GM12878 (cell line): ENCODE data around the gene RNASEH2A. TPM values are rescaled to one million over a fixed set of nuclear protein-coding genes. Genes with fewer than 3 reads are reported as not detected.

Source experiments
- EZH2 ChIP-seq: IDR thresholded peaks from 2 replicates; pipeline ENCODE4 v1.6.1; 2012; ENCODE audit warnings: low read depth, mild to moderate bottlenecking, control low read depth, inconsistent platforms, low read length, borderline replicate concordance; ENCODE audit not compliant: control insufficient read depth
- FOS ChIP-seq: IDR thresholded peaks from 3 replicates; pipeline ENCODE4 v1.6.1; 2011; ENCODE audit warnings: borderline replicate concordance; ENCODE audit not compliant: insufficient read length; ENCODE audit errors: extremely low read depth
- JUND ChIP-seq: IDR thresholded peaks from 2 replicates; pipeline ENCODE4 v1.6.1; 2012; ENCODE audit warnings: low read depth, mild to moderate bottlenecking, low read length, improper control_type of control experiment, moderate library complexity
- KDM1A ChIP-seq: fragments of 200-600 bp; sonication (generic); IDR thresholded peaks from 2 replicates; pipeline ENCODE4 v1.6.1; 2016; ENCODE audit warnings: borderline replicate concordance
- LARP7 ChIP-seq: fragments of 450-650 bp; IDR thresholded peaks from 2 replicates; pipeline ENCODE4 v1.6.1; 2017; ENCODE audit warnings: mild to moderate bottlenecking
- MEF2A ChIP-seq: IDR thresholded peaks from 2 replicates; pipeline ENCODE4 v1.6.1; 2011; ENCODE audit warnings: low read depth, mild to moderate bottlenecking, low read length, moderate library complexity; ENCODE audit not compliant: insufficient read depth
- MEF2B ChIP-seq: fragments of 450-650 bp; IDR thresholded peaks from 2 replicates; pipeline ENCODE4 v1.6.1; 2018; ENCODE audit warnings: mild to moderate bottlenecking, moderate library complexity; ENCODE audit not compliant: partially characterized antibody, poor library complexity, severe bottlenecking
- NFXL1 ChIP-seq: fragments of 450-650 bp; IDR thresholded peaks from 2 replicates; pipeline ENCODE4 v1.6.1; 2017; ENCODE audit warnings: antibody characterized with exemption, mild to moderate bottlenecking, borderline replicate concordance
- NR2C2 ChIP-seq: IDR thresholded peaks from 2 replicates; pipeline ENCODE4 v1.6.1; 2011; ENCODE audit warnings: borderline replicate concordance, low read depth; ENCODE audit not compliant: control insufficient read depth, insufficient read length
- PKNOX1 ChIP-seq: fragments of 450-650 bp; IDR thresholded peaks from 2 replicates; pipeline ENCODE4 v1.6.1; 2016; ENCODE audit warnings: mild to moderate bottlenecking
- POLR2AphosphoS2 ChIP-seq: IDR thresholded peaks from 2 replicates; pipeline ENCODE4 v1.6.1; 2011; ENCODE audit warnings: low read depth, mild to moderate bottlenecking, low read length, improper control_type of control experiment, moderate library complexity
- RB1 ChIP-seq: fragments of 450-650 bp; formaldehyde crosslinking; IDR thresholded peaks from 2 replicates; pipeline ENCODE4 v1.6.1; 2017; ENCODE audit warnings: mild to moderate bottlenecking, borderline replicate concordance
- RBBP5 ChIP-seq: fragments of 200-600 bp; sonication (generic); conservative IDR thresholded peaks from 2 replicates; pipeline ENCODE4 v1.6.1; 2016
- SMAD1 ChIP-seq: fragments of 450-650 bp; IDR thresholded peaks from 2 replicates; pipeline ENCODE4 v1.6.1; 2018; ENCODE audit warnings: mild to moderate bottlenecking, low read depth; ENCODE audit not compliant: partially characterized antibody
- SREBF1 ChIP-seq: IDR thresholded peaks from 2 replicates; pipeline ENCODE4 v1.6.1; 2012; ENCODE audit warnings: mild to moderate bottlenecking, low read length
- STAT1 ChIP-seq: fragments of 450-650 bp; conservative IDR thresholded peaks from 2 replicates; pipeline ENCODE4 v1.6.1; 2014; ENCODE audit warnings: antibody characterized with exemption, mild to moderate bottlenecking
- ZBTB11 ChIP-seq: fragments of 450-650 bp; formaldehyde crosslinking; IDR thresholded peaks from 2 replicates; pipeline ENCODE4 v1.5.0; 2022; ENCODE audit warnings: mild to moderate bottlenecking, missing genetic modification characterization
- ZNF622 ChIP-seq: fragments of 450-650 bp; IDR thresholded peaks from 2 replicates; pipeline ENCODE4 v1.6.1; 2017; ENCODE audit warnings: mild to moderate bottlenecking, inconsistent platforms
- ZZZ3 ChIP-seq: IDR thresholded peaks from 2 replicates; pipeline ENCODE4 v1.6.1; 2011; ENCODE audit warnings: low read depth; ENCODE audit not compliant: control insufficient read depth, insufficient read length
- polyA plus RNA-seq, 11 experiments: library from polyadenylated mRNA; depleted of rRNA in 4 of 11; unstranded in 6 of 11; stranded (reverse) in 5 of 11; fragments of >200 nt; fragmentation: Nextera tagmentation in 4 of 11; fragmentation: Illumina TruSeq in 1 of 11; extraction: Ambion mirVana in 4 of 11; extraction: Trizol in 1 of 11; gene quantifications; 1 replicate in 1 of 11; 2 replicates in 10 of 11; pipeline versions ENCODE4 v1.2.1 to v1.2.3, GENCODE V29; 2011 to 2016; ENCODE audit warnings: inconsistent platforms in 2 of 11, missing spikeins in 2 of 11, low read depth in 1 of 11
- total RNA-seq, 4 experiments: library from RNA; depleted of rRNA in 3 of 4; stranded (reverse); fragments of >200 nt in 3 of 4; fragmentation: Illumina TruSeq in 1 of 4; extraction: Trizol in 1 of 4; gene quantifications; 2 replicates each; pipeline versions ENCODE4 v1.2.1 to v1.2.3, GENCODE V29; 2013 to 2021
- TF ChIP-seq, protein P1 (sequence below): fragments of 450-650 bp; IDR thresholded peaks from 2 replicates; pipeline ENCODE4 v1.6.1; 2016; ENCODE audit warnings: mild to moderate bottlenecking, moderate library complexity, borderline replicate concordance

RNASEH2A gene
- total and polyA plus RNA-seq, 10 of the 15 experiments (the other 5 are each of a cell fraction or from before 2014, with no cell fraction given): 17.4 to 103 (median 40.4) TPM

DNA sequence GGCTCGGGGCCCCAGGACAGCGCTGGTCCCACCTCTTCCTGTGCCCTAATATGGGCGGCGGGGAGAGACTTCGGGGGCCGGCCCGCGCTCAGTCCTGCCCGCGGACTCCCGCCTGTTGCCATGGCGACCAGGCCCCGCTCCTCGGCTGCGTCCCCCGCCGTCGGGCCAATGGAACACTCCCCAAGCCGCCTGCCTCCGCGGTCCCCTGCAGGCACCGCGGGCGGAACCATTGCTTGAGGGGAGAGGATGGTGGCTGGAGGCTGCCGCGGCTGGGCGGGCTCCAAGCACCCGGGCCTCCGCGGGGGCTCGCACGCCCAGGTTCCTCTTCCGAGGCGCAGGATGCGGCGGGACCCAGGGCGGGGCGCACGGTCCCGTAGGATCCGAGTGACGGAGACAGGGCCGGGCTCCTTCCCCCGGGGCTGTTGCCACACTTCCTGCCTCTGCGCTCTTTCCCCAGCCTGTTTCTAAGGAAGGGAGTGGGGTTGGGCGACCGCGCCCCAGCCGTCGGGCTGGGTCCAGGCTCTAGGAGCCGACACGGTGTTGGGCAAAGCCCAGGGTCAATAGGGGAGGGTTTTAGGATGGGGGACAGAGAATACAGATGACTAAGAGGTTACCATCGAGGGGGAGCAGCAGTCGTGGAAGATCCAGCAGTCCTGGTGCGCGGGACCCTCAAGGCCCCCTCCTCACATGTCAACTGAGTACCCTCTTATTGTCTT, 16.3 kb upstream of the RNASEH2A start (continued):
- TF ChIP-seq RBBP5 (no peak), ZZZ3 (no peak), LARP7 (no peak; the same call in none of the 2 replicates), STAT1 (peak; percentile 88; the same call in 1 of the 2 replicates), ZBTB11 (CRISPR knock-in tag) (no peak), POLR2AphosphoS2 (no peak; the same call in 1 of the 2 replicates), NFXL1 (no peak), EZH2 (no peak), SMAD1 (peak; percentile 69), SREBF1 (peak; percentile 96), RB1 (peak; percentile 94), MEF2B (peak; percentile 77), FOS (no peak), MEF2A (no peak), ZNF622 (no peak), NR2C2 (no peak), JUND (peak; percentile 99), PKNOX1 (peak; percentile 52; the same call in 1 of the 2 replicates), KDM1A (no peak)
- TF ChIP-seq, protein P1, sequence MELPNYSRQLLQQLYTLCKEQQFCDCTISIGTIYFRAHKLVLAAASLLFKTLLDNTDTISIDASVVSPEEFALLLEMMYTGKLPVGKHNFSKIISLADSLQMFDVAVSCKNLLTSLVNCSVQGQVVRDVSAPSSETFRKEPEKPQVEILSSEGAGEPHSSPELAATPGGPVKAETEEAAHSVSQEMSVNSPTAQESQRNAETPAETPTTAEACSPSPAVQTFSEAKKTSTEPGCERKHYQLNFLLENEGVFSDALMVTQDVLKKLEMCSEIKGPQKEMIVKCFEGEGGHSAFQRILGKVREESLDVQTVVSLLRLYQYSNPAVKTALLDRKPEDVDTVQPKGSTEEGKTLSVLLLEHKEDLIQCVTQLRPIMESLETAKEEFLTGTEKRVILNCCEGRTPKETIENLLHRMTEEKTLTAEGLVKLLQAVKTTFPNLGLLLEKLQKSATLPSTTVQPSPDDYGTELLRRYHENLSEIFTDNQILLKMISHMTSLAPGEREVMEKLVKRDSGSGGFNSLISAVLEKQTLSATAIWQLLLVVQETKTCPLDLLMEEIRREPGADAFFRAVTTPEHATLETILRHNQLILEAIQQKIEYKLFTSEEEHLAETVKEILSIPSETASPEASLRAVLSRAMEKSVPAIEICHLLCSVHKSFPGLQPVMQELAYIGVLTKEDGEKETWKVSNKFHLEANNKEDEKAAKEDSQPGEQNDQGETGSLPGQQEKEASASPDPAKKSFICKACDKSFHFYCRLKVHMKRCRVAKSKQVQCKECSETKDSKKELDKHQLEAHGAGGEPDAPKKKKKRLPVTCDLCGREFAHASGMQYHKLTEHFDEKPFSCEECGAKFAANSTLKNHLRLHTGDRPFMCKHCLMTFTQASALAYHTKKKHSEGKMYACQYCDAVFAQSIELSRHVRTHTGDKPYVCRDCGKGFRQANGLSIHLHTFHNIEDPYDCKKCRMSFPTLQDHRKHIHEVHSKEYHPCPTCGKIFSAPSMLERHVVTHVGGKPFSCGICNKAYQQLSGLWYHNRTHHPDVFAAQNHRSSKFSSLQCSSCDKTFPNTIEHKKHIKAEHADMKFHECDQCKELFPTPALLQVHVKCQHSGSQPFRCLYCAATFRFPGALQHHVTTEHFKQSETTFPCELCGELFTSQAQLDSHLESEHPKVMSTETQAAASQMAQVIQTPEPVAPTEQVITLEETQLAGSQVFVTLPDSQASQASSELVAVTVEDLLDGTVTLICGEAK: peak; percentile 64; the same call in 1 of the 2 replicates
